A673 (cell line): ENCODE measurements around the gene HDAC7. TPM values are rescaled to one million over a fixed set of nuclear protein-coding genes. Genes with fewer than 3 reads are reported as not detected.

ENCODE experiments used
- BruUV-seq: library from RNA; stranded (reverse); fragments of 400-500 nt; replicated peaks from 2 replicates; lab custom pipeline; 2021; lab: Mats Ljungman, UMichigan
- CTCF ChIA-PET: fragments of 300-600 bp; sonication (Branson Sonifier 250); formaldehyde crosslinking; loops from one replicate; lab custom pipeline; 2022; ENCODE audit warnings: antibody characterized with exemption; lab: Charles Lee
- POLR2A ChIA-PET: fragments of 300-600 bp; sonication (Branson Sonifier 250); formaldehyde crosslinking; loops from one replicate; lab custom pipeline; 2022; ENCODE audit warnings: antibody characterized with exemption; ENCODE audit not compliant: low non-redundant PET; lab: Charles Lee
- DNase-seq: peaks from one replicate; pipeline ENCODE4 v3.0.0-alpha.2; 2015; ENCODE audit warnings: low spot score
- H3K27ac ChIP-seq: fragments of 200-600 bp; sonication (generic); 2 replicates; pipeline ENCODE4 v1.5.1; 2016; ENCODE audit warnings: mixed run types, low read depth, mild to moderate bottlenecking, mixed read lengths, antibody characterized with exemption, low read length; ENCODE audit not compliant: poor library complexity, severe bottlenecking
- H3K27me3 ChIP-seq: fragments of 200-600 bp; sonication (generic); replicated peaks from 2 replicates; pipeline ENCODE4 v1.6.1; 2017; ENCODE audit warnings: mixed run types, low read depth, mild to moderate bottlenecking, mixed read lengths, antibody characterized with exemption, low read length; ENCODE audit not compliant: insufficient read depth, poor library complexity
- H3K36me3 ChIP-seq: fragments of 200-600 bp; sonication (generic); 2 replicates; pipeline ENCODE4 v1.6.1; 2016; ENCODE audit warnings: mixed run types, mild to moderate bottlenecking, mixed read lengths, antibody characterized with exemption, low read length; ENCODE audit not compliant: insufficient read depth, poor library complexity, severe bottlenecking
- H3K4me1 ChIP-seq: fragments of 200-600 bp; sonication (generic); 2 replicates; pipeline ENCODE4 v1.6.1; 2017; ENCODE audit warnings: mixed run types, mild to moderate bottlenecking, mixed read lengths, antibody characterized with exemption, low read length; ENCODE audit not compliant: insufficient read depth, poor library complexity, severe bottlenecking
- H3K4me3 ChIP-seq: fragments of 200-600 bp; sonication (generic); 2 replicates; pipeline ENCODE4 v1.5.1; 2016; ENCODE audit warnings: low read depth, mixed run types, mild to moderate bottlenecking, mixed read lengths, low read length; ENCODE audit not compliant: poor library complexity, severe bottlenecking
- H3K9me3 ChIP-seq: fragments of 200-600 bp; sonication (generic); 2 replicates; pipeline ENCODE4 v1.6.1; 2016; ENCODE audit warnings: mixed run types, low read depth, mild to moderate bottlenecking, mixed read lengths, antibody characterized with exemption, low read length; ENCODE audit not compliant: poor library complexity, severe bottlenecking
- EZH2 ChIP-seq: fragments of 200-600 bp; sonication (generic); IDR thresholded peaks from 2 replicates; pipeline ENCODE4 v1.6.1; 2017; ENCODE audit warnings: borderline replicate concordance, low read depth, mild to moderate bottlenecking, mixed read lengths, antibody characterized with exemption, low read length; ENCODE audit not compliant: poor library complexity, severe bottlenecking
- intact Hi-C: fragments of 100-400 bp; cut with micrococcal nuclease; formaldehyde crosslinking; loops from one replicate; pipeline ENCODE4 v1.10.0; 2022; ENCODE audit not compliant: unreplicated experiment
- total RNA-seq: library from RNA; stranded (reverse); gene quantifications from 2 replicates; pipeline ENCODE4 v1.2.3, GENCODE V29; 2021
- TF ChIP-seq, protein P1 (sequence below): fragments of 300-800, 200-600 bp; sonication (generic); conservative IDR thresholded peaks from 2 replicates; pipeline ENCODE4 v1.5.1; 2017; ENCODE audit warnings: low read depth, mild to moderate bottlenecking, antibody characterized with exemption, low read length, moderate library complexity, mixed read lengths

Gene HDAC7
- total RNA-seq, 1 experiment from 2014 or later: 58.9 TPM

DNA sequence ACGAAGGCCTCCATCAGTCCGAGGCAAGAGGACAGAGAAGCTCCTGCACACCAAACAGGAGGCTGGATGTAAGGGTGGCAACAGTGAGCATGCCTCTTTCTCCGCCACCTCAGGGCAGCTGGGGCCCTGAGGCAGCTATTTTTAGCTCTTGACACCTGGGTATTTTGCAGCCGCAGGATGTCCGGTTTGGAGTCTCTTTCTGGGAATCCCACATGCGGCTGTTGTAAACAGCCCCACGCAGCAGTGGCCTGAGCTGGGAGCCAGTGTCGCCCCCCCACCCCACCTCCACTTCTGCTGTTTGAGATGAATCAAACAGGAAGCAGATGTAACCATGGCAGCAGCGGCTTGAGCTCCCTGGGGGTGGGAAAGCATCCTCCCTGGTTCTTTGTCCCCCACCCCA is 11.7 kb downstream of the HDAC7 start:
- no peaks in the 10 kb centered on the region for H3K27me3 ChIP-seq
- H3K4me1 ChIP-seq: peaks cover 42% of the 10 kb centered on the region
- no peak for DNase-seq
- H3K36me3 ChIP-seq: no peaks in the 10 kb centered on the region
- no peak overlapping the region for H3K27ac ChIP-seq
- ChIA-PET POLR2A (interaction anchor here (0.5 to 0.6 kb wide), 3 partner anchors 11 to 298 kb away, joined by 3 read pairs; partner anchors contain the start of genes HDAC7, RAPGEF3 and SENP1), CTCF (interaction anchor here (1.0 kb wide), 1 partner anchor 29 kb away, joined by 3 read pairs; no protein-coding TSS in a partner anchor)
- intact Hi-C loops: no loop called here
- no peaks in the 10 kb centered on the region for H3K9me3 ChIP-seq
- no peak overlapping the region for H3K4me3 ChIP-seq
- no TSS peak for BruUV-seq
- TF ChIP-seq, protein P1, sequence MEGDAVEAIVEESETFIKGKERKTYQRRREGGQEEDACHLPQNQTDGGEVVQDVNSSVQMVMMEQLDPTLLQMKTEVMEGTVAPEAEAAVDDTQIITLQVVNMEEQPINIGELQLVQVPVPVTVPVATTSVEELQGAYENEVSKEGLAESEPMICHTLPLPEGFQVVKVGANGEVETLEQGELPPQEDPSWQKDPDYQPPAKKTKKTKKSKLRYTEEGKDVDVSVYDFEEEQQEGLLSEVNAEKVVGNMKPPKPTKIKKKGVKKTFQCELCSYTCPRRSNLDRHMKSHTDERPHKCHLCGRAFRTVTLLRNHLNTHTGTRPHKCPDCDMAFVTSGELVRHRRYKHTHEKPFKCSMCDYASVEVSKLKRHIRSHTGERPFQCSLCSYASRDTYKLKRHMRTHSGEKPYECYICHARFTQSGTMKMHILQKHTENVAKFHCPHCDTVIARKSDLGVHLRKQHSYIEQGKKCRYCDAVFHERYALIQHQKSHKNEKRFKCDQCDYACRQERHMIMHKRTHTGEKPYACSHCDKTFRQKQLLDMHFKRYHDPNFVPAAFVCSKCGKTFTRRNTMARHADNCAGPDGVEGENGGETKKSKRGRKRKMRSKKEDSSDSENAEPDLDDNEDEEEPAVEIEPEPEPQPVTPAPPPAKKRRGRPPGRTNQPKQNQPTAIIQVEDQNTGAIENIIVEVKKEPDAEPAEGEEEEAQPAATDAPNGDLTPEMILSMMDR: no peak
- TF ChIP-seq EZH2: no peak

GRCh38 chr12:47807338-47807737 is 12.4 kb downstream of the HDAC7 start:
- CTCF ChIA-PET: interaction anchor here (1.0 kb wide), 1 partner anchor 30 kb away, joined by 3 read pairs; no protein-coding TSS in a partner anchor
- intact Hi-C loops: no loop called here
- Histone ChIP-seq H3K36me3 (no peaks in the 10 kb centered on the region), H3K27ac (no peak overlapping the region), H3K4me1 (peaks cover 37% of the 10 kb centered on the region), H3K4me3 (no peak overlapping the region), H3K9me3 (no peaks in the 10 kb centered on the region), H3K27me3 (no peaks in the 10 kb centered on the region)
- POLR2A ChIA-PET: interaction anchor here (0.5 to 0.7 kb wide), 2 partner anchors 26 to 49 kb away, joined by 3 to 5 read pairs; partner anchors contain the start of gene RAPGEF3
- no peak for TF ChIP-seq EZH2
- TF ChIP-seq, protein P1: no peak
- BruUV-seq: no TSS peak
- no peak for DNase-seq

DNA sequence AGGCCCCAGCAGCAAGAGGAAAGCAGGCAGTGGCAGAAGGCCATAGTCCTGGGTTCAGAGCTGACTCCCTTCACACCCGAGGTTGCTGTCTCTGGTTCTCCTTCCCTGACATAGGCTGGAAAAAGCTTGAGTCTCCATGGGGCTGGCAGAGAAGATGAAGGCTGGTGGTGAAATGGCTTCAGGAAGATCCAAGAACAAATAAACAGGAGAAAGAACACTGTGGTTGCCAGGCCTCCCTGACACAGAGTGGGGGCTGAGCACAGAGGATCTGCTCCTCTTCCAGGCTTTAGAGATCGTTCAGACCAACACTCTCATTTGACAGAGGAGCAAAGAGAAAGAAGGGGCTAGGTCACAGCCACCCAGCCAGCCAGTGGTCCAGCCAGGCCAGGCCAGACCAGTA is 14.3 kb downstream of the HDAC7 start:
- Histone ChIP-seq H3K36me3 (no peaks in the 10 kb centered on the region), H3K4me1 (peaks cover 18% of the 10 kb centered on the region), H3K9me3 (no peaks in the 10 kb centered on the region), H3K4me3 (no peak overlapping the region), H3K27me3 (no peaks in the 10 kb centered on the region), H3K27ac (no peak overlapping the region)
- intact Hi-C loops: no loop called here
- ChIA-PET POLR2A (no interaction called here), CTCF (no interaction called here)
- BruUV-seq: no TSS peak
- TF ChIP-seq EZH2: no peak
- TF ChIP-seq, protein P1: no peak
- no peak for DNase-seq
